HepG2 (cell line): ENCODE measurements around the gene DDRGK1. TPM values are rescaled to one million over a fixed set of nuclear protein-coding genes. Genes with fewer than 3 reads are reported as not detected.
A peak's percentile ranks its signal among the peaks of the same experiment; 100 is the strongest.

Source experiments
- ATAC-seq: fragments of 200-7000 bp; cut with Tn5 transposase; 3 replicates; pipeline ENCODE4 v1.9.1; 2020; ENCODE audit warnings: mild to moderate bottlenecking, moderate library complexity
- BruUV-seq: library from RNA; stranded (reverse); fragments of 400-500 nt; replicated peaks from 2 replicates; lab custom pipeline; 2021; lab: Mats Ljungman, UMichigan
- CTCF ChIA-PET: fragments of 300-600 bp; formaldehyde crosslinking; extraction: SDS; loops from one replicate; lab custom pipeline; 2021; ENCODE audit warnings: low total read pairs, inconsistent platforms, low intra/inter-chr PET ratio; lab: Yijun Ruan, JAX
- POLR2A ChIA-PET: fragments of 350-600 bp; sonication (Branson Sonifier 250); formaldehyde crosslinking; loops from one replicate; lab custom pipeline; 2020; ENCODE audit warnings: antibody characterized with exemption, inconsistent platforms; lab: Yijun Ruan, JAX
- DNase-seq: peaks from one replicate; pipeline ENCODE4 v3.0.0-alpha.2; 2015; ENCODE audit warnings: low spot score
- FAIRE-seq: peaks from 3 replicates; lab custom pipeline; 2011; peaks lifted over from hg19 to GRCh38; lab: Jason Lieb, UNC
- H2AFZ ChIP-seq: one replicate; pipeline ENCODE4 v1.6.1; 2011; ENCODE audit warnings: low read length, inconsistent platforms
- H3K27ac ChIP-seq: fragments of 300-600 bp; 3 replicates; pipeline ENCODE4 v1.8.0; 2011; ENCODE audit warnings: mixed run types, mild to moderate bottlenecking, mixed read lengths, low read length, inconsistent platforms; ENCODE audit not compliant: insufficient read depth; ENCODE audit errors: extremely low read length
- H3K27me3 ChIP-seq, 2 experiments: fragments of 200-600 bp in 1 of 2; 2 replicates in 1 of 2; 3 replicates in 1 of 2; pipeline versions ENCODE4 v1.6.0 to v1.8.0; 2011; ENCODE audit warnings: low read length in 2 of 2, mild to moderate bottlenecking in 2 of 2, moderate library complexity in 2 of 2, inconsistent platforms in 1 of 2; ENCODE audit not compliant: insufficient read depth in 2 of 2, control insufficient read depth in 1 of 2
- H3K36me3 ChIP-seq, 2 experiments: fragments of 200-600 bp in 1 of 2; replicated peaks in 1 of 2; 2 replicates in 1 of 2; 3 replicates in 1 of 2; pipeline versions ENCODE4 v1.5.1 to v1.8.0; 2011; ENCODE audit warnings: low read length in 2 of 2, inconsistent platforms in 1 of 2; ENCODE audit not compliant: insufficient read depth in 2 of 2, control insufficient read depth in 1 of 2
- H3K4me1 ChIP-seq: 2 replicates; pipeline ENCODE4 v1.5.1; 2012; ENCODE audit warnings: low read length, inconsistent platforms; ENCODE audit not compliant: insufficient read depth
- H3K4me2 ChIP-seq: 2 replicates; pipeline ENCODE4 v1.6.0; 2011; ENCODE audit warnings: low read depth, low read length, inconsistent platforms
- H3K4me3 ChIP-seq, 3 experiments: fragments of 200-600 bp in 1 of 3; sonication (generic), shearing (Covaris generic) in 1 of 3; replicated peaks in 1 of 3; 2 replicates each; pipeline ENCODE4 v1.5.1; 2011 to 2016; ENCODE audit warnings: low read length in 3 of 3, inconsistent platforms in 2 of 3, low read depth in 2 of 3, mild to moderate bottlenecking in 2 of 3, control low read depth in 1 of 3, mixed read lengths in 1 of 3; ENCODE audit not compliant: insufficient read depth in 1 of 3
- H3K79me2 ChIP-seq: one replicate; pipeline ENCODE4 v1.6.1; 2011; ENCODE audit warnings: low read length, inconsistent platforms; ENCODE audit not compliant: insufficient read depth
- H3K9ac ChIP-seq: 2 replicates; pipeline ENCODE4 v1.6.0; 2011; ENCODE audit warnings: mild to moderate bottlenecking, low read depth, low read length, inconsistent platforms; ENCODE audit not compliant: insufficient read depth
- H3K9me3 ChIP-seq: 2 replicates; pipeline ENCODE4 v1.5.1; 2012; ENCODE audit warnings: mild to moderate bottlenecking, low read length
- H4K20me1 ChIP-seq: 2 replicates; pipeline ENCODE4 v1.6.0; 2011; ENCODE audit warnings: inconsistent platforms, mild to moderate bottlenecking, low read length, moderate library complexity; ENCODE audit not compliant: insufficient read depth
- CENPT ChIP-seq: sonication (generic); formaldehyde crosslinking; IDR thresholded peaks from 2 replicates; pipeline ENCODE4 v1.8.0; 2022; ENCODE audit warnings: low read depth, mild to moderate bottlenecking, moderate library complexity, missing genetic modification reagents
- E2F1 ChIP-seq: sonication (generic); formaldehyde crosslinking; IDR thresholded peaks from 2 replicates; pipeline ENCODE4 v1.5.0; 2020; ENCODE audit warnings: missing genetic modification reagents
- RXRB ChIP-seq: IDR thresholded peaks from 2 replicates; pipeline ENCODE4 v1.6.1; 2016; ENCODE audit warnings: borderline replicate concordance, missing genetic modification reagents, missing compliant biosample characterization
- SNAI1 ChIP-seq: sonication (generic); formaldehyde crosslinking; IDR thresholded peaks from 2 replicates; pipeline ENCODE4 v1.5.0; 2020; ENCODE audit warnings: mild to moderate bottlenecking, missing genetic modification reagents, borderline replicate concordance
- SNAPC5 ChIP-seq: sonication (generic); formaldehyde crosslinking; IDR thresholded peaks from 2 replicates; pipeline ENCODE4 v1.8.1; 2023; ENCODE audit warnings: mild to moderate bottlenecking, missing genetic modification reagents, borderline replicate concordance
- SP2 ChIP-seq: sonication (generic); formaldehyde crosslinking; IDR thresholded peaks from 2 replicates; pipeline ENCODE4 v1.5.1; 2020; ENCODE audit warnings: mild to moderate bottlenecking, missing genetic modification reagents
- ZNF30 ChIP-seq: sonication (generic); formaldehyde crosslinking; IDR thresholded peaks from 2 replicates; pipeline ENCODE4 v1.5.0; 2020; ENCODE audit warnings: mild to moderate bottlenecking, missing genetic modification reagents
- ZNF468 ChIP-seq: sonication (generic); formaldehyde crosslinking; IDR thresholded peaks from 2 replicates; pipeline ENCODE4 v1.8.0; 2022; ENCODE audit warnings: mild to moderate bottlenecking, moderate library complexity, missing genetic modification reagents
- ZNF550 ChIP-seq: sonication (generic); formaldehyde crosslinking; IDR thresholded peaks from 2 replicates; pipeline ENCODE4 v1.4.0; 2020; ENCODE audit warnings: mild to moderate bottlenecking, missing genetic modification reagents, borderline replicate concordance
- WGBS: methylation state at CpG from one replicate; pipeline ENCODE4 v1.1.6; 2017; ENCODE audit warnings: low lambda C conversion rate; 5-methylcytosine and 5-hydroxymethylcytosine counted together
- in situ Hi-C: cut with HindIII; loops from 2 replicates; pipeline ENCODE4 v1.10.0; 2017; ENCODE audit warnings: low pct_unique_long_range_greater_than_20kb; ENCODE audit not compliant: extremely low pct_ligation_motif_present
- intact Hi-C: fragments of 100-400 bp; cut with micrococcal nuclease; formaldehyde crosslinking; loops from one replicate; pipeline ENCODE4 v1.10.0; 2022; ENCODE audit not compliant: unreplicated experiment
- polyA plus RNA-seq, 8 experiments: library from polyadenylated mRNA; depleted of rRNA in 3 of 8; stranded (reverse) in 7 of 8; unstranded in 1 of 8; fragments of >200 nt; fragmentation: Illumina TruSeq in 4 of 8; extraction: Trizol in 4 of 8; gene quantifications; 2 replicates each; pipeline versions ENCODE4 v1.2.1 to v1.2.3, GENCODE V29; 2011 to 2016; ENCODE audit warnings: low read depth in 4 of 8, missing spikeins in 1 of 8, mixed read lengths in 1 of 8; ENCODE audit not compliant: insufficient read depth in 1 of 8
- total RNA-seq, 5 experiments: library from RNA; depleted of rRNA; stranded (reverse); fragments of >200 nt; fragmentation: Illumina TruSeq; extraction: Trizol; gene quantifications; 2 replicates each; pipeline ENCODE4 v1.2.3, GENCODE V29; 2016; ENCODE audit warnings: low read depth in 1 of 5
- TF ChIP-seq, protein P1 (sequence below): IDR thresholded peaks from 2 replicates; pipeline ENCODE4 v1.6.1; 2016; ENCODE audit warnings: low read depth, missing genetic modification reagents, missing compliant biosample characterization
- TF ChIP-seq, protein P2 (sequence below): sonication (generic); formaldehyde crosslinking; IDR thresholded peaks from 2 replicates; pipeline ENCODE4 v1.4.0; 2020; ENCODE audit warnings: mild to moderate bottlenecking, missing genetic modification reagents
- TF ChIP-seq, protein P3 (sequence below): sonication (generic); formaldehyde crosslinking; IDR thresholded peaks from 2 replicates; pipeline ENCODE4 v1.5.0; 2020; ENCODE audit warnings: missing genetic modification reagents, mild to moderate bottlenecking, borderline replicate concordance

Gene DDRGK1
- total and polyA plus RNA-seq, 2 of the 13 experiments (the other 11 are each of a cell fraction or from before 2014, with no cell fraction given), result 96.7 to 149 TPM

GRCh38 chr20:3231889-3232588 lies 27.6 kb upstream of the DDRGK1 start:
- H3K27me3 ChIP-seq, result no peaks in the 10 kb centered on the region
- peak; percentile 89 for ATAC-seq
- peak; percentile 100 for FAIRE-seq
- peak; percentile 90 for DNase-seq
- H3K79me2 ChIP-seq, result no peaks in the 10 kb centered on the region
- intact Hi-C loops (loop anchor here (1.0 to 2.0 kb wide), 3 partner anchors 9 to 23 kb away; partner anchors contain the start of gene ITPA), in situ Hi-C loops (no loop called here)
- BruUV-seq, result no TSS peak
- peak overlapping the region; percentile 25 for H3K4me2 ChIP-seq
- H3K9me3 ChIP-seq, result no peaks in the 10 kb centered on the region
- ChIA-PET POLR2A (interaction anchor here (0.8 to 2.5 kb wide), 5 partner anchors 9 to 22 kb away, joined by 3 to 29 read pairs (median 7); partner anchors contain the start of gene ITPA), CTCF (interaction anchor here (1.2 kb wide), 1 partner anchor 18 kb away, joined by 5 read pairs; no protein-coding TSS in a partner anchor)
- H3K27ac ChIP-seq, result peak overlapping the region; percentile 37
- H3K36me3 ChIP-seq, result peaks cover 0 to 14% of the 10 kb centered on the region in 2 experiments; a peak in 3 of 5 replicates
- H4K20me1 ChIP-seq, result no peaks in the 10 kb centered on the region
- peaks cover 42% of the 10 kb centered on the region for H3K4me1 ChIP-seq
- 29% methylated on average over 13 of the region's 15 CpGs for WGBS
- no peak overlapping the region for H3K9ac ChIP-seq
- H2AFZ ChIP-seq, result no peak overlapping the region
- no peak overlapping the region for H3K4me3 ChIP-seq
- no peak for TF ChIP-seq ZNF30
- peak; percentile 92 for TF ChIP-seq RXRB (CRISPR knock-in tag)
- TF ChIP-seq, protein P1, sequence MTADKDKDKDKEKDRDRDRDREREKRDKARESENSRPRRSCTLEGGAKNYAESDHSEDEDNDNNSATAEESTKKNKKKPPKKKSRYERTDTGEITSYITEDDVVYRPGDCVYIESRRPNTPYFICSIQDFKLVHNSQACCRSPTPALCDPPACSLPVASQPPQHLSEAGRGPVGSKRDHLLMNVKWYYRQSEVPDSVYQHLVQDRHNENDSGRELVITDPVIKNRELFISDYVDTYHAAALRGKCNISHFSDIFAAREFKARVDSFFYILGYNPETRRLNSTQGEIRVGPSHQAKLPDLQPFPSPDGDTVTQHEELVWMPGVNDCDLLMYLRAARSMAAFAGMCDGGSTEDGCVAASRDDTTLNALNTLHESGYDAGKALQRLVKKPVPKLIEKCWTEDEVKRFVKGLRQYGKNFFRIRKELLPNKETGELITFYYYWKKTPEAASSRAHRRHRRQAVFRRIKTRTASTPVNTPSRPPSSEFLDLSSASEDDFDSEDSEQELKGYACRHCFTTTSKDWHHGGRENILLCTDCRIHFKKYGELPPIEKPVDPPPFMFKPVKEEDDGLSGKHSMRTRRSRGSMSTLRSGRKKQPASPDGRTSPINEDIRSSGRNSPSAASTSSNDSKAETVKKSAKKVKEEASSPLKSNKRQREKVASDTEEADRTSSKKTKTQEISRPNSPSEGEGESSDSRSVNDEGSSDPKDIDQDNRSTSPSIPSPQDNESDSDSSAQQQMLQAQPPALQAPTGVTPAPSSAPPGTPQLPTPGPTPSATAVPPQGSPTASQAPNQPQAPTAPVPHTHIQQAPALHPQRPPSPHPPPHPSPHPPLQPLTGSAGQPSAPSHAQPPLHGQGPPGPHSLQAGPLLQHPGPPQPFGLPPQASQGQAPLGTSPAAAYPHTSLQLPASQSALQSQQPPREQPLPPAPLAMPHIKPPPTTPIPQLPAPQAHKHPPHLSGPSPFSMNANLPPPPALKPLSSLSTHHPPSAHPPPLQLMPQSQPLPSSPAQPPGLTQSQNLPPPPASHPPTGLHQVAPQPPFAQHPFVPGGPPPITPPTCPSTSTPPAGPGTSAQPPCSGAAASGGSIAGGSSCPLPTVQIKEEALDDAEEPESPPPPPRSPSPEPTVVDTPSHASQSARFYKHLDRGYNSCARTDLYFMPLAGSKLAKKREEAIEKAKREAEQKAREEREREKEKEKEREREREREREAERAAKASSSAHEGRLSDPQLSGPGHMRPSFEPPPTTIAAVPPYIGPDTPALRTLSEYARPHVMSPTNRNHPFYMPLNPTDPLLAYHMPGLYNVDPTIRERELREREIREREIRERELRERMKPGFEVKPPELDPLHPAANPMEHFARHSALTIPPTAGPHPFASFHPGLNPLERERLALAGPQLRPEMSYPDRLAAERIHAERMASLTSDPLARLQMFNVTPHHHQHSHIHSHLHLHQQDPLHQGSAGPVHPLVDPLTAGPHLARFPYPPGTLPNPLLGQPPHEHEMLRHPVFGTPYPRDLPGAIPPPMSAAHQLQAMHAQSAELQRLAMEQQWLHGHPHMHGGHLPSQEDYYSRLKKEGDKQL (CRISPR knock-in tag), result peak; percentile 26; the same call in 1 of the 2 replicates
- no peak for TF ChIP-seq CENPT
- no peak for TF ChIP-seq SNAPC5 (CRISPR knock-in tag)
- TF ChIP-seq, protein P2, sequence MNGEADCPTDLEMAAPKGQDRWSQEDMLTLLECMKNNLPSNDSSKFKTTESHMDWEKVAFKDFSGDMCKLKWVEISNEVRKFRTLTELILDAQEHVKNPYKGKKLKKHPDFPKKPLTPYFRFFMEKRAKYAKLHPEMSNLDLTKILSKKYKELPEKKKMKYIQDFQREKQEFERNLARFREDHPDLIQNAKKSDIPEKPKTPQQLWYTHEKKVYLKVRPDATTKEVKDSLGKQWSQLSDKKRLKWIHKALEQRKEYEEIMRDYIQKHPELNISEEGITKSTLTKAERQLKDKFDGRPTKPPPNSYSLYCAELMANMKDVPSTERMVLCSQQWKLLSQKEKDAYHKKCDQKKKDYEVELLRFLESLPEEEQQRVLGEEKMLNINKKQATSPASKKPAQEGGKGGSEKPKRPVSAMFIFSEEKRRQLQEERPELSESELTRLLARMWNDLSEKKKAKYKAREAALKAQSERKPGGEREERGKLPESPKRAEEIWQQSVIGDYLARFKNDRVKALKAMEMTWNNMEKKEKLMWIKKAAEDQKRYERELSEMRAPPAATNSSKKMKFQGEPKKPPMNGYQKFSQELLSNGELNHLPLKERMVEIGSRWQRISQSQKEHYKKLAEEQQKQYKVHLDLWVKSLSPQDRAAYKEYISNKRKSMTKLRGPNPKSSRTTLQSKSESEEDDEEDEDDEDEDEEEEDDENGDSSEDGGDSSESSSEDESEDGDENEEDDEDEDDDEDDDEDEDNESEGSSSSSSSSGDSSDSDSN (CRISPR knock-in tag), result peak; percentile 86
- no peak for TF ChIP-seq SP2 (CRISPR knock-in tag)
- no peak for TF ChIP-seq SNAI1 (CRISPR knock-in tag)
- TF ChIP-seq, protein P3, sequence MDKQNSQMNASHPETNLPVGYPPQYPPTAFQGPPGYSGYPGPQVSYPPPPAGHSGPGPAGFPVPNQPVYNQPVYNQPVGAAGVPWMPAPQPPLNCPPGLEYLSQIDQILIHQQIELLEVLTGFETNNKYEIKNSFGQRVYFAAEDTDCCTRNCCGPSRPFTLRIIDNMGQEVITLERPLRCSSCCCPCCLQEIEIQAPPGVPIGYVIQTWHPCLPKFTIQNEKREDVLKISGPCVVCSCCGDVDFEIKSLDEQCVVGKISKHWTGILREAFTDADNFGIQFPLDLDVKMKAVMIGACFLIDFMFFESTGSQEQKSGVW (CRISPR knock-in tag), result no peak
- no peak for TF ChIP-seq ZNF550 (CRISPR knock-in tag)
- no peak for TF ChIP-seq ZNF468 (CRISPR knock-in tag)
- TF ChIP-seq E2F1 (CRISPR knock-in tag), result no peak
